Esophagus muscularis mucosa (tissue), 4 donors: ENCODE data around the gene PLD3. TPM values are rescaled to one million over a fixed set of nuclear protein-coding genes. Genes with fewer than 3 reads are reported as not detected.

Experiments used
- DNase-seq: peaks from one replicate; pipeline ENCODE4 v3.0.0-alpha.2; 2017; ENCODE audit errors: extremely low spot score
- H3K27ac ChIP-seq, 4 donors: fragments of 200-600 bp; sonication (generic); replicated peaks in 1 of 4; 1 replicate in 3 of 4; 2 replicates in 1 of 4; pipeline ENCODE4 v1.5.1; 2016 to 2019; ENCODE audit warnings: mild to moderate bottlenecking in 1 of 4
- H3K27me3 ChIP-seq, 4 donors: fragments of 200-600 bp; sonication (generic); one replicate each; pipeline versions ENCODE4 v1.5.1 to v1.6.0; 2016 to 2019
- H3K36me3 ChIP-seq, 4 donors: fragments of 200-600 bp; sonication (generic); one replicate each; pipeline ENCODE4 v1.5.1; 2016 to 2019
- H3K4me1 ChIP-seq, 4 donors: fragments of 200-600 bp; sonication (generic); one replicate each; pipeline ENCODE4 v1.5.1; 2016 to 2019
- H3K4me3 ChIP-seq, 4 donors: fragments of 200-600 bp; sonication (generic); 1 replicate in 2 of 4; 2 replicates in 2 of 4; pipeline ENCODE4 v1.5.1; 2016 to 2019; ENCODE audit warnings: mild to moderate bottlenecking in 4 of 4, moderate library complexity in 1 of 4
- H3K9me3 ChIP-seq, 4 donors: fragments of 200-600 bp; sonication (generic); 1 replicate in 3 of 4; 2 replicates in 1 of 4; pipeline ENCODE4 v1.5.1; 2016 to 2019
- EP300 ChIP-seq: sonication (generic); formaldehyde crosslinking; IDR thresholded peaks from one replicate; pipeline ENCODE4 v1.6.1; 2017; ENCODE audit warnings: antibody characterized with exemption
- POLR2A ChIP-seq: fragments of 450-650 bp; IDR thresholded peaks from one replicate; pipeline ENCODE4 v1.6.1; 2017; ENCODE audit warnings: antibody characterized with exemption, moderate library complexity, mild to moderate bottlenecking, low read depth
- POLR2AphosphoS5 ChIP-seq, 2 donors: sonication (generic); formaldehyde crosslinking; IDR thresholded peaks; one replicate each; pipeline ENCODE4 v1.6.1; 2017; ENCODE audit warnings: antibody characterized with exemption in 2 of 2
- WGBS: methylation state at CpG from one replicate; pipeline ENCODE4 v1.1.5; 2018; 5-methylcytosine and 5-hydroxymethylcytosine counted together
- intact Hi-C: fragments of 100-400 bp; cut with DNase I; formaldehyde crosslinking; loops from one replicate; pipeline ENCODE4 v1.15.1; 2023
- total RNA-seq, 4 donors: library from RNA; depleted of rRNA; stranded (reverse); fragments of >200 nt; gene quantifications; one replicate each; pipeline versions ENCODE4 v1.1.0 to v1.2.1, GENCODE V29; 2016
- TF ChIP-seq, protein P1 (sequence below), 3 experiments: fragments of 200-600 bp in 2 of 3; fragments of 450-650 bp in 1 of 3; sonication (generic) in 2 of 3; IDR thresholded peaks; one replicate each; pipeline ENCODE4 v1.5.1; 2017 to 2019; ENCODE audit warnings: antibody characterized with exemption in 3 of 3, mild to moderate bottlenecking in 2 of 3, moderate library complexity in 1 of 3

PLD3 gene
- total RNA-seq, 4 donors from 2014 or later = 206 to 280 (median 223) TPM

DNA sequence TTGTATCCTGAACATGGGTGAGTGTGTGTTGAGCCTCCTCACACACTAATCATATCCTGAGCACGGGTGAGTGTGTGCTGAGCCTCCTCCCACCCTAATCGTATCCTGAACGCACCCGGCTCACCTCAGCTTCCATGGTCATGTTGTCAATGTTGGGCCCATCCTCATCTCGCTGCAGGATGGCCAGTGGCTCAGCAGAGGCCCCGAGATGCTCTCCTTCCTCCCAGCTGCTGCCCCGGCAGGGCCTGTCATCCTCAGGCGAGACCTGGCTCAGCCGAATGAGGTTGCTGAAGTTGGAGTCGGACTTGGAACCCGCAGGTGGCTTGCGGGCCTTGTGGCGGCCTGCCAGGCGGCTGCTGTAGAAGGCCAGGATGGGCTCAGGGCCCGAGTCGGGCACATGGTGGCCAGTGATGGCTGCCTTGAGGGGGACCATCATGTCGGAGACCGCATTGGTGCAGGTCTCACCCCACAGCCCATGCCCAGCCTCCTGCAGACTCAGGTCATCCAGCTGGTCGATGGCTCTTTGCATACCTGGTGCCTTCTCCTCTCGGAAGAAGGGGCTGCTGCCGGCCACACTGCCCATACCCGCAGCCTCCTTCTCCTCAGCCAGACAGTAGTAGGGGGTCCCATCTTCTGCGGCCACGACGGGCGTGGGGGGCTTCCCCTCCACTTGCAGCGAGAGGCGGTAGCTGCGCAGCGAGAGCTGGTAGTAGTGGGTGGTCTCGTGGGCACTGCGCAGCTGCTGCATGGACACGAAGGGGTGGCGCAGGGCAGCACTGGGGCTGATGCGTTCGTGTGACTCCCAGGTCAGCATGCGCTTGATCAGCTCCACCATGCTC lies 31.9 kb downstream of the PLD3 start:
- TF ChIP-seq POLR2AphosphoS5 (IDR thresholded peaks at IDR 0.05) = no peak
- no peak for TF ChIP-seq POLR2A
- TF ChIP-seq, protein P1, sequence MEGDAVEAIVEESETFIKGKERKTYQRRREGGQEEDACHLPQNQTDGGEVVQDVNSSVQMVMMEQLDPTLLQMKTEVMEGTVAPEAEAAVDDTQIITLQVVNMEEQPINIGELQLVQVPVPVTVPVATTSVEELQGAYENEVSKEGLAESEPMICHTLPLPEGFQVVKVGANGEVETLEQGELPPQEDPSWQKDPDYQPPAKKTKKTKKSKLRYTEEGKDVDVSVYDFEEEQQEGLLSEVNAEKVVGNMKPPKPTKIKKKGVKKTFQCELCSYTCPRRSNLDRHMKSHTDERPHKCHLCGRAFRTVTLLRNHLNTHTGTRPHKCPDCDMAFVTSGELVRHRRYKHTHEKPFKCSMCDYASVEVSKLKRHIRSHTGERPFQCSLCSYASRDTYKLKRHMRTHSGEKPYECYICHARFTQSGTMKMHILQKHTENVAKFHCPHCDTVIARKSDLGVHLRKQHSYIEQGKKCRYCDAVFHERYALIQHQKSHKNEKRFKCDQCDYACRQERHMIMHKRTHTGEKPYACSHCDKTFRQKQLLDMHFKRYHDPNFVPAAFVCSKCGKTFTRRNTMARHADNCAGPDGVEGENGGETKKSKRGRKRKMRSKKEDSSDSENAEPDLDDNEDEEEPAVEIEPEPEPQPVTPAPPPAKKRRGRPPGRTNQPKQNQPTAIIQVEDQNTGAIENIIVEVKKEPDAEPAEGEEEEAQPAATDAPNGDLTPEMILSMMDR (IDR thresholded peaks at IDR 0.05) = no peak
- no peak for TF ChIP-seq EP300
- peaks cover 17 to 58% (median 51%) of the 10 kb centered on the region in 4 donors for H3K36me3 ChIP-seq
- H3K27me3 ChIP-seq = no peaks in the 10 kb centered on the region
- no peak overlapping the region for H3K4me3 ChIP-seq
- H3K4me1 ChIP-seq = no peaks in the 10 kb centered on the region
- H3K27ac ChIP-seq = no peak overlapping the region
- no peaks in the 10 kb centered on the region for H3K9me3 ChIP-seq
- intact Hi-C loops = no loop called here
- 88% methylated on average over 25 of the region's 37 CpGs for WGBS
- no peak for DNase-seq

DNA sequence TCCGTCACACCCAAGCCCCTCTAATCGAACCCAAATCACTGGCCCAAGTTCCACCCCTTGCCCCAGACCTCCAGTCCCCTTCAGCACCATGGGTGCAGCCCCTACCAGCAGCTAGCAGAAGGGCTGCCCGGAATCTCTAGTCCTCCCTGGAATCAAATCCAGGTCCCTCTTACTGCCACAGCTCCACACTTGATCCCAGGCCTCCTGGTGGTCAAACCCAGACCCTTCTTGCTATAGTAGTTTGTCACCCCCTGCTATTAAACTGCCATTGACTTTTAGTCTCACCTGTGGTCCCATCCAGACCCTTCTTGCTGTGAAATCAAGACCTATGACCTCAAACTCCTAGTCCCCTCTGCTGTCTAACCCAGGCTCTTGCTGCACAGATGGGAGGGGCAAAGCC lies 32.8 kb downstream of the PLD3 start:
- intact Hi-C loops = no loop called here
- peaks cover 16 to 49% (median 42%) of the 10 kb centered on the region in 4 donors for H3K36me3 ChIP-seq
- no peak for DNase-seq
- H3K4me3 ChIP-seq = no peak overlapping the region
- no peak for TF ChIP-seq EP300
- no peak for TF ChIP-seq POLR2A
- TF ChIP-seq, protein P1 (IDR thresholded peaks at IDR 0.05) = no peak
- TF ChIP-seq POLR2AphosphoS5 (IDR thresholded peaks at IDR 0.05) = no peak
- H3K4me1 ChIP-seq = no peaks in the 10 kb centered on the region
- H3K9me3 ChIP-seq = no peaks in the 10 kb centered on the region
- no peak overlapping the region for H3K27ac ChIP-seq
- H3K27me3 ChIP-seq = no peaks in the 10 kb centered on the region
- 100% methylated on average over 2 of the region's 3 CpGs for WGBS

DNA sequence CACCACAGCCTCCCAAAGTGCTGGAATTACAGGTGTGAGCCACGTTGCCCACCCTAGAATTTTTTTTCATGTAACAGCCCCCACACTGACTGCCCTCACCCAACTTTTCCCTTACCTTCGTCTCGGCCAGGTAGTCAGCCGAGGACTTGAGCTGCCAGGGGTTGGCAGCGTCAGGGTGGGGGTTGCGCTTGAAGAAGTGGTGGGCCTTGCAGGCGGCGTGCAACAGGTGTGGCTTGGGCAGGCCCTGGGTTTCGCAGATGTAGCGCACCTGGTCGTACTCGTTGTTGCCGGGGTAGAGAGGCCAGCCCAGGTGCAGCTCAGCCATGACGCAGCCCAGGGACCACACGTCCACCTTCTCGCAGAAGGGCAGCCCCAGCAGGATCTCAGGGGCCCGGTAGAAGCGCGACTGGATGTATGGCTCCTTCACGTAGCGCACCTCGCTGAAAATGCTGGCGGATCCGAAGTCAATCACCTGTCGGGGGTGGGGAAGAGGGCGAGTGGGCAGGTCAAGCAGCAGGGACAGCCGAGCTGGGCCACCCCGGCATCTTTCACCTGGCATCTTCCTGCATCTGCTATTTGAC lies 35.3 kb downstream of the PLD3 start:
- intact Hi-C loops = no loop called here

DNA sequence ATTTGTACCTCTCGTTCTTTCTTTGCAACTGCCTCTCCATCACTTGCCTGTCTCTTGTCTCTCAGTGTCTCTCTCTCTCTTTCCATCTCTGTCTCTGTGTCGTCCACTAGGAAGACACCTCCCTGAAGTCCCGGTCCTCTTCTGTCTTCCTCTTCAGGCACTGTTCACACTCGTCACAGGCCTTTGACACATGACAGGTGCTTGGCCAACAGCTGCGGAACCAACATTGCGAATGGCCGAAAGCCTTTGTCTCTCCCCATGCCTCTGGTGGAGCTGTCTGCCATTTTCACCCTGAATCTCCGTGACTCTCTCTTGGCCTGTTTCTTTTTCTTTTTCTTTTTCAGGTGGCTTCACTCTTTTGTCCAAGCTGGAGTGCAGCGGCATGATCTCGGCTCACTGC lies 38.7 kb downstream of the PLD3 start:
- 91% methylated on average over 10 of the region's 10 CpGs for WGBS
- no peak for TF ChIP-seq POLR2AphosphoS5 (IDR thresholded peaks at IDR 0.05)
- TF ChIP-seq EP300 = no peak
- no peak for TF ChIP-seq POLR2A
- TF ChIP-seq, protein P1 (IDR thresholded peaks at IDR 0.05) = no peak
- intact Hi-C loops = no loop called here
- no peak overlapping the region for H3K27ac ChIP-seq
- H3K4me1 ChIP-seq = no peaks in the 10 kb centered on the region
- no peaks in the 10 kb centered on the region for H3K9me3 ChIP-seq
- no peaks in the 10 kb centered on the region for H3K36me3 ChIP-seq
- H3K27me3 ChIP-seq = no peaks in the 10 kb centered on the region
- H3K4me3 ChIP-seq = no peak overlapping the region
- DNase-seq = no peak

More for the DNA sequence above, 35.3 kb downstream of the PLD3 start:
- 87% methylated on average over 20 of the region's 28 CpGs for WGBS
- Histone ChIP-seq H3K4me3 (no peak overlapping the region), H3K27me3 (no peaks in the 10 kb centered on the region), H3K36me3 (peaks cover 0 to 26% (median 19%) of the 10 kb centered on the region in 4 donors), H3K4me1 (no peaks in the 10 kb centered on the region), H3K27ac (no peak overlapping the region), H3K9me3 (no peaks in the 10 kb centered on the region)
- DNase-seq = no peak
- TF ChIP-seq, protein P1 (IDR thresholded peaks at IDR 0.05) = no peak
- no peak for TF ChIP-seq POLR2AphosphoS5 (IDR thresholded peaks at IDR 0.05)
- no peak for TF ChIP-seq EP300
- no peak for TF ChIP-seq POLR2A
